ENCODE results near the gene PLCB4.

DNA sequence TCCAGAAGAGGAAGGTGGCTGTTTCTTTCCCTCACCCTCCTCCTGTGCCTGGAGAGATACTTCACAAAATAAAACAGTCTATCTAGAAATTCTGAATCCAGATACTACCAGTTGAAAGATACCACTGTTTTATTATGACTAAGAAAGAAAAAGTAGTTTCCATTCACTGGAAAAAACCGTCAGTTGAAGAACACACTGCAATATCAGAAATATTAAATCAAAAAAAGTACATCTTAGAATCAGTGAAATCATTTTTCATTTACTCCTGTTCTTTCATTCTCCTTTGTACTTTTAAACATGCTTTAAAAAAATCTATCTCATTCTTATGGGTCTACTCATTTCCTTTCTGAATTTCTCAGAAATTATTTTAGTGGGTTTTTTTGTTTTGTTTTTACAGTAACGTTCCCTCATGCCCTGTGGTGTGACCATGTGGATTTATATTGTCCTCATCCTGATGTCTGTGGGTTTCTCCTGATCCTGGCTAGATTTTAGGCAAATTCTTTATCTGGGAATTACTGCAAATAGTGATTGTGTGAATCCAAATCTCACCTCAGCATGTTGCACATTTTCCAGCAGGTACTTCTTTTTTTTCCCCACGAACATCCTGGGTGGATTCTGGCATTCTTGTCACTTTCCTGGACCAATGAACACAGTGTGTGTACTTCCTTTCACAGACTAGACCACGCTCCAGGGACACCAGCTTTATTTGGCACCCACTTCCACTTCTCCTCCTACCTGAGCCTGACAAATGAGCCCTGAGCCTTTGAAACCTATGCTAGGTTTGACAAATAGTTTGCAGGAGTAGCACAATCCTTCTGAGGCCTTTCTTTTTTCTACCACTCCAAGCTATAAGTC is 331.5 kb downstream of the PLCB4 start:
- no peak for TF ChIP-seq POLR2AphosphoS5 (IDR thresholded peaks at IDR 0.05; ENCODE audit: borderline replicate concordance, low read depth, low read length)
- TF ChIP-seq EZH2 (IDR thresholded peaks at IDR 0.05) = no peak
- no peak for TF ChIP-seq FOXP2 (optimal IDR thresholded peaks at IDR 0.05; ENCODE audit: control extremely low read depth, extremely low read length, insufficient read depth)
